ENCODE measurements around the gene IFI35. TPM values are rescaled to one million over a fixed set of nuclear protein-coding genes. Genes with fewer than 3 reads are reported as not detected.
A peak's percentile ranks its signal among the peaks of the same experiment; 100 is the strongest.

Gene IFI35
- total RNA-seq, 1 experiment from 2014 or later, result 19.7 TPM

DNA sequence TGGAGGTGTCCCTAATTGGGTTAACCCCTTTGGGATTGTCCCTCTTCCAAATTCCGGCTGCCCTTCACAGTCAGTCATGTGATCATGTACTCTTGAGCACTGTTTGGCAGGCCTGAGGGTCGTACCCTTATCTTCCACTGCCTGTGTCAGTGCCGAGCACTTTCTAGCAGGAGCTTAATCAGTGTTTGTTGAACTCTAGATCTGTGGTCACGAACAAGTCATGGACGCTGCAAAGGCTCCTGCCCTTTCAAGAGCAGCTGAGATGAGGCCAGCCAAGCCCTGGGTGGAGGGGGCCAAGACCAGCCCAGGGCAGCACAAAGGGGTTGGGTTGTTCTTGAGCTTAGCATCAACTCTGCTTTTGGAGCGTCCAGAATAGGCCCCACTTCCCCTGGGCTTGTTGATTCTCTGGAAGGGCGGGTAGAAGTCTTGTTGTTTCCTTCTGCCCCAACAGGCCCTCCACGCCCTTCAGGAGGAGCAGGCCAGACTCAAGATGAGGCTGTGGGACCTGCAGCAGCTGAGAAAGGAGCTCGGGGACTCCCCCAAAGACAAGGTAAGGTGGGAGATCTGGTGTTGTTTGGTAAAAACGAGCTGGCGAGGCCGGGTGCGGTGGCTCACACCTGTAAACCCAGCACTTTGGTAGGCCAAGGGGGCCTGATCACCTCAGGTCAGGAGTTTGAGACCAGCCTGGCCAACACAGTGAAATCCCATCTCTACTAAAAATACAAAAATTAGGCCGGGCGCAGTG, 5.3 kb downstream of the IFI35 start:
- Histone ChIP-seq H3K4me1 (replicated peaks; ENCODE audit: insufficient read depth) (peaks cover 38% of the 10 kb centered on the region), H3F3A (ENCODE audit: insufficient read depth, low read depth) (peaks cover 37% of the 10 kb centered on the region), H3K9me2 (ENCODE audit: insufficient read depth) (no peaks in the 10 kb centered on the region), H3K36me3 (ENCODE audit: low read depth) (0 out of 2 replicates have a peak, but pooled peaks cover 12% of the 10 kb centered on the region), H3K27ac (0 out of 2 replicates have a peak overlapping the region, but pooled peaks have one; percentile 19), H4K20me1 (ENCODE audit: insufficient read depth) (no peaks in the 10 kb centered on the region), H3K27me3 (ENCODE audit: insufficient read depth, low read depth) (no peaks in the 10 kb centered on the region), H3K9me3 (ENCODE audit: insufficient read depth, low read depth) (no peaks in the 10 kb centered on the region), H3K4me2 (peak overlapping the region; percentile 8), H3K79me2 (ENCODE audit: low read depth) (peaks cover 6% of the 10 kb centered on the region; the same call in 1 of the 2 replicates), H2AFZ (no peak overlapping the region), H3K4me3 (no peak overlapping the region)
- intact Hi-C loops (cut with micrococcal nuclease; ENCODE audit: unreplicated experiment), result no loop called here
- ChIA-PET POLR2A (ENCODE audit: unreplicated experiment) (interaction anchor here (0.6 to 1.1 kb wide), 3 partner anchors 109 to 1093 kb away, joined by 3 to 5 read pairs (median 3); no protein-coding TSS in a partner anchor), CTCF (no interaction called here)
- BruUV-seq (replicated peaks), result no TSS peak
- no peak for DNase-seq
- TF ChIP-seq CTCF (conservative IDR thresholded peaks at IDR 0.05), result no peak
- no peak for TF ChIP-seq EZH2 (IDR thresholded peaks at IDR 0.05; ENCODE audit: low read depth)

DNA sequence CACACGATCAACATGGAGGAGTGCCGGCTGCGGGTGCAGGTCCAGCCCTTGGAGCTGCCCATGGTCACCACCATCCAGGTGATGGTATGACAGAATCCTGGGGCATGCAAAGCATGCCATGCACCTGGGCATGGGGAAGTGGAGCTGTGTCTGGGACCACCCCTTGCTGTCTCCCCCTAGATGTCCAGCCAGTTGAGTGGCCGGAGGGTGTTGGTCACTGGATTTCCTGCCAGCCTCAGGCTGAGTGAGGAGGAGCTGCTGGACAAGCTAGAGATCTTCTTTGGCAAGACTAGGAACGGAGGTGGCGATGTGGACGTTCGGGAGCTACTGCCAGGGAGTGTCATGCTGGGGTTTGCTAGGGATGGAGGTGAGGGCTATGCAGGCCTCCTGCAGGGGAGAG, 6.7 kb downstream of the IFI35 start:
- Histone ChIP-seq H3K79me2 (ENCODE audit: low read depth) (peaks cover 6% of the 10 kb centered on the region; the same call in 1 of the 2 replicates), H3K4me3 (no peak overlapping the region), H3K27me3 (ENCODE audit: insufficient read depth, low read depth) (no peaks in the 10 kb centered on the region), H3K4me2 (no peak overlapping the region), H3K36me3 (ENCODE audit: low read depth) (peaks cover 18% of the 10 kb centered on the region; the same call in 1 of the 2 replicates), H3F3A (ENCODE audit: insufficient read depth, low read depth) (peaks cover 32% of the 10 kb centered on the region), H3K4me1 (replicated peaks; ENCODE audit: insufficient read depth) (peaks cover 32% of the 10 kb centered on the region), H3K27ac (no peak overlapping the region), H3K9me2 (ENCODE audit: insufficient read depth) (no peaks in the 10 kb centered on the region), H3K9me3 (ENCODE audit: insufficient read depth, low read depth) (no peaks in the 10 kb centered on the region), H2AFZ (no peak overlapping the region), H4K20me1 (ENCODE audit: insufficient read depth) (no peaks in the 10 kb centered on the region)
- DNase-seq, result no peak
- TF ChIP-seq CTCF (conservative IDR thresholded peaks at IDR 0.05) (no peak), EZH2 (IDR thresholded peaks at IDR 0.05; ENCODE audit: low read depth) (no peak)
- POLR2A ChIA-PET (ENCODE audit: unreplicated experiment), result interaction anchor here (1.1 kb wide), 1 partner anchor 347 kb away, joined by 3 read pairs; no protein-coding TSS in a partner anchor
- BruUV-seq (replicated peaks), result no TSS peak
- CTCF ChIA-PET, result no interaction called here
- intact Hi-C loops (cut with micrococcal nuclease; ENCODE audit: unreplicated experiment), result no loop called here

- Histone ChIP-seq H3K4me3 (no peak overlapping the region), H3K4me2 (no peak overlapping the region), H3F3A (ENCODE audit: insufficient read depth, low read depth) (peaks cover 32% of the 10 kb centered on the region), H3K36me3 (ENCODE audit: low read depth) (peaks cover 22% of the 10 kb centered on the region), H3K9me3 (ENCODE audit: insufficient read depth, low read depth) (no peaks in the 10 kb centered on the region), H3K27ac (no peak overlapping the region), H2AFZ (no peak overlapping the region), H3K4me1 (replicated peaks; ENCODE audit: insufficient read depth) (peaks cover 32% of the 10 kb centered on the region), H3K9me2 (ENCODE audit: insufficient read depth) (no peaks in the 10 kb centered on the region), H3K27me3 (ENCODE audit: insufficient read depth, low read depth) (no peaks in the 10 kb centered on the region), H3K79me2 (ENCODE audit: low read depth) (peaks cover 7% of the 10 kb centered on the region), H4K20me1 (ENCODE audit: insufficient read depth) (no peaks in the 10 kb centered on the region)
- intact Hi-C loops (cut with micrococcal nuclease; ENCODE audit: unreplicated experiment), result no loop called here
- no TSS peak for BruUV-seq (replicated peaks)
- POLR2A ChIA-PET (ENCODE audit: unreplicated experiment), result no interaction called here
- no peak for DNase-seq
- TF ChIP-seq EZH2 (IDR thresholded peaks at IDR 0.05; ENCODE audit: low read depth) (no peak), CTCF (conservative IDR thresholded peaks at IDR 0.05) (no peak)
- CTCF ChIA-PET, result no interaction called here
Observed at GRCh38 chr17:43014020-43014648, 7.5 kb downstream of the IFI35 start.

Measured in PC-9 (cell line).